ENCODE data around the gene WDR86.

Gene WDR86

DNA sequence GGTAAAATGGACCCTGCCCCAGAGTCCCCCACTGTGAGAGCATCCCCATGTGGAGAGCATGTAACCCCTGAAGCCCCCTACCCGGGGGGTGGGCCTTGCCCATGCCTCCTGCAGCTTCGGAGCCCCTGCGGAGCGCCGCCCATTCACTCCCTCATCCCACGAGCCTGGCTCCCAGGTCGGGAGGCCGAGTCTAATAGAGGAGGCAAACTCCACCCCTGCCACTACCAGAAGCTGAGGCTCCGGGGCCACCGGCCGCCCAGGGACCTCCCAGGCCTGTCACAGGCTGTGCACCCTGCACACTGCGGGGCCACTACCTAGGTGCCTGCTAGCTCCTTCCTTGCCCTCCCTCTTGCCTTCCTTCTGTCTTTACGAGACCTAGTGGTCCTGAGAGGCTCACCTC lies 17.4 kb downstream of the WDR86 start:
- TF ChIP-seq FOXA1 (IDR thresholded peaks at IDR 0.05) (no peak), ZNF384 (IDR thresholded peaks at IDR 0.05) (no peak), CTBP1 (IDR thresholded peaks at IDR 0.05; ENCODE audit: borderline replicate concordance) (no peak), TARDBP (IDR thresholded peaks at IDR 0.05) (no peak), BHLHE40 (IDR thresholded peaks at IDR 0.05; ENCODE audit: borderline replicate concordance) (no peak), SP1 (IDR thresholded peaks at IDR 0.05) (no peak), ARNT (IDR thresholded peaks at IDR 0.05) (no peak), SUZ12 (IDR thresholded peaks at IDR 0.05) (no peak), FOXM1 (IDR thresholded peaks at IDR 0.05; ENCODE audit: borderline replicate concordance) (no peak), HDGF (IDR thresholded peaks at IDR 0.05; ENCODE audit: borderline replicate concordance) (no peak), ELF4 (IDR thresholded peaks at IDR 0.05) (no peak), L3MBTL2 (conservative IDR thresholded peaks at IDR 0.05) (no peak), FOXK2 (IDR thresholded peaks at IDR 0.05) (no peak), LEF1 (IDR thresholded peaks at IDR 0.05; ENCODE audit: borderline replicate concordance) (no peak), NFRKB (IDR thresholded peaks at IDR 0.05) (no peak)
- TF ChIP-seq, protein P1, sequence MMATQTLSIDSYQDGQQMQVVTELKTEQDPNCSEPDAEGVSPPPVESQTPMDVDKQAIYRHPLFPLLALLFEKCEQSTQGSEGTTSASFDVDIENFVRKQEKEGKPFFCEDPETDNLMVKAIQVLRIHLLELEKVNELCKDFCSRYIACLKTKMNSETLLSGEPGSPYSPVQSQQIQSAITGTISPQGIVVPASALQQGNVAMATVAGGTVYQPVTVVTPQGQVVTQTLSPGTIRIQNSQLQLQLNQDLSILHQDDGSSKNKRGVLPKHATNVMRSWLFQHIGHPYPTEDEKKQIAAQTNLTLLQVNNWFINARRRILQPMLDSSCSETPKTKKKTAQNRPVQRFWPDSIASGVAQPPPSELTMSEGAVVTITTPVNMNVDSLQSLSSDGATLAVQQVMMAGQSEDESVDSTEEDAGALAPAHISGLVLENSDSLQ (IDR thresholded peaks at IDR 0.05): no peak
- ChIA-PET POLR2A (no interaction called here), CTCF (interaction anchor here (0.6 kb wide), 1 partner anchor 12 kb away, joined by 3 read pairs; no protein-coding TSS in a partner anchor)
- DNase-seq (ENCODE audit: extremely low spot score): no peak

DNA sequence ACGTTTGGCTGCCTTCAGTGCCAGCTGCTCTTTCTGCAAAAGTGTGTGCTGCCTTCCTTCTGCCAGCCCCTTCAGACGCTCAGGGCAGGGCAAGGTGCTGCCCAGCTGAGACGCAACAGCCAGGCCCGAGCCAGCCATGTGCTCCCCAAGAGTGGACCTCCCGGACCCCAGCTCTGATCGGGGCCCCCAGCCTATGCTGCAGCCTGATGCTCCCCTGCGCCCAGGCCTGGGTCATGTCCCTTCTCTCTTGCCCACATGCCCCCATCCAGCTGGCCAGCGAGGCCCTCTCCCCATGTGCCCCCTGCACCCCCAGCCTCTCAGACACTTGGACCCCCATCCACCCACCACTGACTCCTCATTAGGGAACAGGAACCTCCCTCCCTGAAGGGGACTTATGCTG lies 17.8 kb downstream of the WDR86 start:
- no peak for DNase-seq (ENCODE audit: extremely low spot score)
- TF ChIP-seq BHLHE40 (IDR thresholded peaks at IDR 0.05; ENCODE audit: borderline replicate concordance): no peak
- no peak for TF ChIP-seq SUZ12 (IDR thresholded peaks at IDR 0.05)
- TF ChIP-seq TARDBP (IDR thresholded peaks at IDR 0.05): no peak
- no peak for TF ChIP-seq ARNT (IDR thresholded peaks at IDR 0.05)
- no peak for TF ChIP-seq FOXK2 (IDR thresholded peaks at IDR 0.05)
- TF ChIP-seq ELF4 (IDR thresholded peaks at IDR 0.05): no peak
- ChIA-PET CTCF (no interaction called here), POLR2A (no interaction called here)

DNA sequence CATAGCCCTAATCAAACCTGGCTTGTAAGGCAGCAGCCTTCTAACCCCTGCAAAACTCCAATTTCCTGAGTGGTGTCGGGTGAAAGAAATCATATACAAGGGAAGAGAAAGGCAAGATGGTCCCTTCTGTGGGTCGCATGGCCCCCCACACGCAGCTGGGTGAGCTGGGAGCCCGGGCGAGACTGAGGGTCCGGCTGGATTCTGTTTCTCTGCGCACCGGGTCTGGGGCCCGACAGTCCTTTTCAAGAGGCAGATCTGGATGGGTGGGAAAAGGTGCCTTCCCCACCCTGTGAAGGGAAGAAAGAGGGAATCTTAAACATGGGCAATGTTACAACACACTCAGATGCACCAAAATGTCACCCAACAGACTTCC lies 18.5 kb downstream of the WDR86 start:
- no peak for DNase-seq (ENCODE audit: extremely low spot score)
- no peak for TF ChIP-seq TARDBP (IDR thresholded peaks at IDR 0.05)
- no peak for TF ChIP-seq FOXK2 (IDR thresholded peaks at IDR 0.05)
- TF ChIP-seq FOXM1 (IDR thresholded peaks at IDR 0.05; ENCODE audit: borderline replicate concordance): no peak
- no peak for TF ChIP-seq ARNT (IDR thresholded peaks at IDR 0.05)
- TF ChIP-seq FOXA1 (IDR thresholded peaks at IDR 0.05): no peak
- no peak for TF ChIP-seq LEF1 (IDR thresholded peaks at IDR 0.05; ENCODE audit: borderline replicate concordance)
- no peak for TF ChIP-seq SUZ12 (IDR thresholded peaks at IDR 0.05)
- no peak for TF ChIP-seq NFRKB (IDR thresholded peaks at IDR 0.05)
- TF ChIP-seq ELF4 (IDR thresholded peaks at IDR 0.05): no peak
- no peak for TF ChIP-seq SP1 (IDR thresholded peaks at IDR 0.05)
- TF ChIP-seq, protein P1 (IDR thresholded peaks at IDR 0.05): no peak
- no peak for TF ChIP-seq HDGF (IDR thresholded peaks at IDR 0.05; ENCODE audit: borderline replicate concordance)
- TF ChIP-seq L3MBTL2 (conservative IDR thresholded peaks at IDR 0.05): no peak
- ChIA-PET POLR2A (no interaction called here), CTCF (no interaction called here)

DNA sequence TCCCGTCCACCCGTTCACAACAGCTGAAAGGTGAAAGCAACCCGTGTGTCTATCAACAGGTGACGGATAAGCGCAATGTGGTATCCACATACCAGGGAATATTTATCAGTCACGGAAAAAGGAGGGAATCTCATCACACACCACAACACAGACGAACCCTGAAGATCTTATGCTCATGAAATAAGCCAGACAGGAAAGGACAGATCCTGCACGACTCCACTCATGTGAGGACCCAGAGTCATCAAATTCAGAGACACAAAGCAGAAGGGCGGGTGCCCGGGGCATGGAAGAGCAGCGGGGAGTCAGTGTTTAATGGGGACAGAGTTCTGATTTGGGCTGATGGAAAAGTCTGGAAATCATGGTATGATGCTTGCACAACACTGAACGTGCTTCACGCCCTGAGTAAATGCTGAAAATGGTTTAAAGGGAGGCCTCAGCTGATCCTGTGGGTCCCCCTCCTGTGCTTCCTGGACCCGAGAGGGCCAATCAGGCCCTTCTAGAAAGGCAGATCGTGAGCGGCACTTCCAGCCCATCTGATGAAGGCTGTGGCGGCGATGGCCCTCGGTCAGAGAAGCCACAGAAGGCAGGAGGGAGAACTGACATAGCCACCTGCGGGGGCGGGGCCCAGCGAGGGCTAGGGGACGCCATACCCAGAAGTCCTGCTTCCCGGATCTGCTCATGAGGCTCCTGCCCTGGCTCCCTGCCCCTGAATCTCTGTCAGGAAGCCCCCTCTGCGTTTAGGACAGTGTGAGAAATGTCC lies 19.1 kb downstream of the WDR86 start:
- ChIA-PET CTCF (interaction anchor here (0.6 kb wide), 1 partner anchor 60 kb away, joined by 3 read pairs; no protein-coding TSS in a partner anchor), POLR2A (no interaction called here)
- TF ChIP-seq FOXM1 (IDR thresholded peaks at IDR 0.05; ENCODE audit: borderline replicate concordance) (no peak), BHLHE40 (IDR thresholded peaks at IDR 0.05; ENCODE audit: borderline replicate concordance) (no peak), TARDBP (IDR thresholded peaks at IDR 0.05) (no peak), HDGF (IDR thresholded peaks at IDR 0.05; ENCODE audit: borderline replicate concordance) (no peak), ZNF384 (IDR thresholded peaks at IDR 0.05) (no peak)
- no peak for DNase-seq (ENCODE audit: extremely low spot score)

DNA sequence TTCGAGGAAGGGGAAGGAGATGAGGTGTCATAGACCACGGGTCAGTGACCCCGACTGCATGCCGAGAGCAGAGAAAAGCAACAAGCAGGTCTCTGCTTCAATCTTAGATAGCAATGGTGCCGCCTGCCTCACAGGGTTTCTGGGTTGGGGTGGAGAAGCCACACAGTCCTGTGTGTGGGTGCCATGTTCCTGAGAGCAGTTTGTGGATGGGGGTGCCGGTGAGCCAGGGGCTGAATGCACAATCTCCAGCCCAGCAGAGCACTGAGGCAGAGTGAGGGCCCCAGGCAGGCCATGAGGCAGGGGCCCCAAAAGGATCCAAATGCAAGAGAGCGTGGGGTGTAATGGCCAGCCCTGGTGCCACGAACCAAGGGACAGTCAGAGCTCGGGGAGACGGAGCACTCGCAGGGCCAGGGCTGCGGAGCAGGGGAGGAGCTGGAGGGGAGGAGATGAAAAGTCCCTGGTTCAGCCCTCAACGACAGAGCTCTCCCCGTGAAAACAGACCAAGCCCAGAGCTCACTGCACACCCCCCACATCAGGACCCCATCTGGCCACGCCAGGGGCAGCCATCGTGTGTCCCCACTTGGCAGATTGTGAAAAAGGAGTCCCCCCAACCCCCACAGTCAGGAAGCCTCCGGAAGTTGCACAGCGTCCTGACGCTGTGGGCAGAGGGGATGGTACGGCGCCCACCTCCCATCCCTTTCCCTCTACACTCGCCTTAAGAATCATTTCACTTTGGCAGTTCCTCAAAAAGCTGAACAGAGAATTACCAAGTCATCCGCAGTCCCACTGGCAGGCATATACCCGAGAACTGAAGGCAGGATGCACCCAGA lies 19.9 kb downstream of the WDR86 start:
- TF ChIP-seq ARNT (IDR thresholded peaks at IDR 0.05): no peak
- TF ChIP-seq NFRKB (IDR thresholded peaks at IDR 0.05): no peak
- TF ChIP-seq BHLHE40 (IDR thresholded peaks at IDR 0.05; ENCODE audit: borderline replicate concordance): no peak
- TF ChIP-seq TARDBP (IDR thresholded peaks at IDR 0.05): no peak
- TF ChIP-seq ZNF384 (IDR thresholded peaks at IDR 0.05): no peak
- TF ChIP-seq FOXA1 (IDR thresholded peaks at IDR 0.05): no peak
- no peak for TF ChIP-seq ELF4 (IDR thresholded peaks at IDR 0.05)
- TF ChIP-seq CTBP1 (IDR thresholded peaks at IDR 0.05; ENCODE audit: borderline replicate concordance): no peak
- no peak for TF ChIP-seq L3MBTL2 (conservative IDR thresholded peaks at IDR 0.05)
- no peak for TF ChIP-seq LEF1 (IDR thresholded peaks at IDR 0.05; ENCODE audit: borderline replicate concordance)
- no peak for TF ChIP-seq SP1 (IDR thresholded peaks at IDR 0.05)
- TF ChIP-seq FOXM1 (IDR thresholded peaks at IDR 0.05; ENCODE audit: borderline replicate concordance): no peak
- TF ChIP-seq HDGF (IDR thresholded peaks at IDR 0.05; ENCODE audit: borderline replicate concordance): no peak
- TF ChIP-seq, protein P1 (IDR thresholded peaks at IDR 0.05): no peak
- TF ChIP-seq SUZ12 (IDR thresholded peaks at IDR 0.05): no peak
- TF ChIP-seq FOXK2 (IDR thresholded peaks at IDR 0.05): no peak
- ChIA-PET POLR2A (no interaction called here), CTCF (interaction anchor here (0.6 kb wide), 1 partner anchor 61 kb away, joined by 3 read pairs; no protein-coding TSS in a partner anchor)

More for the DNA sequence above, 19.9 kb downstream of the WDR86 start:
- DNase-seq (ENCODE audit: extremely low spot score): no peak

All from HEK293T (cell line).